SU-DHL-6 (cell line): ENCODE measurements around the gene BTN2A1.

Experiments
- EZH2phosphoT487 ChIP-seq: fragments of 200-600 bp; sonication (generic), shearing (Covaris generic); conservative IDR thresholded peaks from 2 replicates; pipeline ENCODE4 v1.6.1; 2018; ENCODE audit warnings: mild to moderate bottlenecking, antibody characterized with exemption, low read length, moderate library complexity, mixed read lengths
- TF ChIP-seq, protein P1 (sequence below): fragments of 200-600 bp; sonication (generic); IDR thresholded peaks from one replicate; pipeline ENCODE4 v1.5.1; 2017; ENCODE audit warnings: antibody characterized with exemption, mild to moderate bottlenecking, low read length, moderate library complexity; ENCODE audit not compliant: insufficient read depth, poor library complexity, severe bottlenecking

DNA sequence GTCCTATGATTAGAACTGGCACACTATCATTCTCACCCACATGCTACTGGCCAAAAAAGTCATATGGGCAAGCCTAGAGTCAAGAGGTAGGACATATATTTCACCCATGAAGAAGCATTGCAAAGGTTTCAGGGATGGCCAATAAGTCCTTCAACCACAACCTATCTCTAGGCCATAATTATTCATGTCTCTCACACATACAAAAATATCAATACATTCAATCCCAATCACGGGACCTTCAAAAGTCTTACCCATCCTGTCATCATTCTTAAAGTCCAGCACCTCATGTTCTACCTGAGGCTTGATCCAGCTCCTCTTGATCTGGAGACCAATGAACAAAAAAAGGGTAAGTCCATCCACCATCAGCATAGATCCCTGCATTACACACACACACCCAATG is 29.7 kb downstream of the BTN2A1 start:
- TF ChIP-seq, protein P1, sequence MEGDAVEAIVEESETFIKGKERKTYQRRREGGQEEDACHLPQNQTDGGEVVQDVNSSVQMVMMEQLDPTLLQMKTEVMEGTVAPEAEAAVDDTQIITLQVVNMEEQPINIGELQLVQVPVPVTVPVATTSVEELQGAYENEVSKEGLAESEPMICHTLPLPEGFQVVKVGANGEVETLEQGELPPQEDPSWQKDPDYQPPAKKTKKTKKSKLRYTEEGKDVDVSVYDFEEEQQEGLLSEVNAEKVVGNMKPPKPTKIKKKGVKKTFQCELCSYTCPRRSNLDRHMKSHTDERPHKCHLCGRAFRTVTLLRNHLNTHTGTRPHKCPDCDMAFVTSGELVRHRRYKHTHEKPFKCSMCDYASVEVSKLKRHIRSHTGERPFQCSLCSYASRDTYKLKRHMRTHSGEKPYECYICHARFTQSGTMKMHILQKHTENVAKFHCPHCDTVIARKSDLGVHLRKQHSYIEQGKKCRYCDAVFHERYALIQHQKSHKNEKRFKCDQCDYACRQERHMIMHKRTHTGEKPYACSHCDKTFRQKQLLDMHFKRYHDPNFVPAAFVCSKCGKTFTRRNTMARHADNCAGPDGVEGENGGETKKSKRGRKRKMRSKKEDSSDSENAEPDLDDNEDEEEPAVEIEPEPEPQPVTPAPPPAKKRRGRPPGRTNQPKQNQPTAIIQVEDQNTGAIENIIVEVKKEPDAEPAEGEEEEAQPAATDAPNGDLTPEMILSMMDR: no peak
- TF ChIP-seq EZH2phosphoT487: no peak
